Ovary (tissue), 9 donors: ENCODE data around the gene COX8A. TPM values are rescaled to one million over a fixed set of nuclear protein-coding genes. Genes with fewer than 3 reads are reported as not detected.

Experiments
- DNase-seq, 5 donors: peaks; one replicate each; pipeline ENCODE4 v3.0.0-alpha.2; 2019 to 2020
- H3K27ac ChIP-seq, 2 donors: fragments of 200-600 bp; one replicate each; pipeline versions ENCODE4 v1.5.1 to v1.8.0; 2019 to 2022
- H3K27me3 ChIP-seq: fragments of 200-600 bp; one replicate; pipeline ENCODE4 v1.8.0; 2022
- H3K36me3 ChIP-seq: fragments of 200-600 bp; sonication (generic); one replicate; pipeline ENCODE4 v1.5.1; 2019
- H3K4me1 ChIP-seq: one replicate; pipeline ENCODE4 v1.8.1; 2013; ENCODE audit warnings: mild to moderate bottlenecking, moderate library complexity; ENCODE audit not compliant: insufficient read depth
- H3K4me3 ChIP-seq: fragments of 200-600 bp; sonication (generic); one replicate; pipeline ENCODE4 v1.5.1; 2017
- H3K9me3 ChIP-seq, 2 donors: fragments of 200-600 bp in 1 of 2; sonication (generic) in 1 of 2; one replicate each; pipeline versions ENCODE4 v1.5.1 to v1.8.1; 2013 to 2019; ENCODE audit warnings: mild to moderate bottlenecking in 1 of 2, moderate library complexity in 1 of 2
- CTCF ChIP-seq, 3 donors: fragments of 450-650 bp in 2 of 3; fragments of 200-600 bp in 1 of 3; IDR thresholded peaks; one replicate each; pipeline versions ENCODE4 v1.5.1 to v1.8.0; 2016 to 2022; ENCODE audit warnings: antibody characterized with exemption in 3 of 3, mild to moderate bottlenecking in 1 of 3
- EP300 ChIP-seq: sonication (generic); formaldehyde crosslinking; IDR thresholded peaks from one replicate; pipeline ENCODE4 v1.6.1; 2017; ENCODE audit warnings: antibody characterized with exemption
- POLR2A ChIP-seq: fragments of 450-650 bp; IDR thresholded peaks from one replicate; pipeline ENCODE4 v1.6.1; 2017; ENCODE audit warnings: antibody characterized with exemption, mild to moderate bottlenecking, moderate library complexity
- whole genome bisulfite sequencing, 3 donors: extraction: QIAGEN DNeasy Blood & Tissue Kit in 1 of 3; methylation state at CpG; one replicate each; pipeline versions ENCODE4 v1.1.5 to v1.1.7; 2013 to 2017; 5-methylcytosine and 5-hydroxymethylcytosine counted together
- intact Hi-C, 4 donors: fragments of 100-400 bp; cut with DNase I; formaldehyde crosslinking; loops; one replicate each; pipeline versions ENCODE4 v1.11.0 to v1.15.1; 2022 to 2023
- polyA plus RNA-seq, 2 donors: library from polyadenylated mRNA; stranded (reverse); fragments of 200-250 nt in 1 of 2; fragments of 350-450 nt in 1 of 2; fragmentation: Illumina TruSeq in 1 of 2; extraction: RNeasy Lipid Tissue Mini Kit (QIAGEN cat#74804) in 1 of 2; gene quantifications; one replicate each; pipeline ENCODE4 v1.2.3, GENCODE V29; 2013 to 2014
- total RNA-seq, 7 donors: library from RNA; depleted of rRNA in 2 of 7; stranded (reverse); fragments of >200 nt in 2 of 7; fragmentation: NEBNext Ultra II Directional in 3 of 7; extraction: Animal tissue kit (Norgen Biotek cat#: 25700) in 3 of 7; gene quantifications; one replicate each; pipeline versions ENCODE4 v1.1.0 to v1.2.4, GENCODE V29; 2016 to 2023
- donor health status: DM: no; HTN: no; CAD: no; lungs with moderate emphysema.
- donor health status: DM: no; HTN: no; CAD: no.
- donor health status: Bipolar disorder and iron deficiency.
- donor health status: DM: yes; HTN: yes; CAD: no.
- donor health status: DM: no; HTN: no; CAD: no.
- donor health status: DM: yes; HTN: yes; CAD: no.

The COX8A gene
- total and polyA plus RNA-seq, 9 donors: 64.8 to 438 (median 222) TPM

- TF ChIP-seq CTCF (IDR thresholded peaks at IDR 0.05) (no peak), EP300 (no peak), POLR2A (no peak)
- H3K27ac ChIP-seq: no peak overlapping the region
- intact Hi-C loops: no loop called here
Observed at GRCh38 chr11:64013141-64013896, 38.9 kb downstream of the COX8A start.

GRCh38 chr11:64014356-64014755, 39.9 kb downstream of the COX8A start:
- H3K4me3 ChIP-seq: no peak overlapping the region
- H3K27me3 ChIP-seq: no peaks in the 10 kb centered on the region
- DNase-seq: no peak
- no peaks in the 10 kb centered on the region for H3K4me1 ChIP-seq
- no peak for TF ChIP-seq CTCF (IDR thresholded peaks at IDR 0.05)
- no peak for TF ChIP-seq EP300
- no peak for TF ChIP-seq POLR2A
- no peaks in the 10 kb centered on the region for H3K9me3 ChIP-seq
- 75 to 84% (median 79%) methylated on average over 11 of the region's 11 CpGs for WGBS, 3 donors
- intact Hi-C loops: no loop called here
- no peak overlapping the region for H3K27ac ChIP-seq
- H3K36me3 ChIP-seq: no peaks in the 10 kb centered on the region

More at GRCh38 chr11:64013141-64013896, 38.9 kb downstream of the COX8A start:
- no peaks in the 10 kb centered on the region for H3K9me3 ChIP-seq
- WGBS, 3 donors: 83 to 87% (median 87%) methylated on average over 16 of the region's 16 CpGs
- no peaks in the 10 kb centered on the region for H3K4me1 ChIP-seq
- no peak for DNase-seq
- H3K4me3 ChIP-seq: no peak overlapping the region
- no peaks in the 10 kb centered on the region for H3K36me3 ChIP-seq
- no peaks in the 10 kb centered on the region for H3K27me3 ChIP-seq

GRCh38 chr11:64015510-64015909, 41.1 kb downstream of the COX8A start:
- WGBS, 3 donors: 83 to 89% (median 87%) methylated on average over 17 to 20 of the region's 20 CpGs
- no peak for TF ChIP-seq POLR2A
- no peak for TF ChIP-seq EP300
- Histone ChIP-seq H3K4me1 (no peaks in the 10 kb centered on the region), H3K27ac (no peak overlapping the region), H3K36me3 (no peaks in the 10 kb centered on the region), H3K9me3 (no peaks in the 10 kb centered on the region), H3K27me3 (no peaks in the 10 kb centered on the region), H3K4me3 (no peak overlapping the region)
- no peak for DNase-seq
- intact Hi-C loops: no loop called here

- 87% methylated on average over 35 of the region's 35 CpGs for WGBS, 3 donors
- H3K4me1 ChIP-seq: no peaks in the 10 kb centered on the region
- DNase-seq: no peak
- TF ChIP-seq POLR2A (no peak), CTCF (IDR thresholded peaks at IDR 0.05) (no peak), EP300 (no peak)
- intact Hi-C loops: no loop called here
- no peaks in the 10 kb centered on the region for H3K9me3 ChIP-seq
- no peaks in the 10 kb centered on the region for H3K27me3 ChIP-seq
- H3K36me3 ChIP-seq: no peaks in the 10 kb centered on the region
- no peak overlapping the region for H3K4me3 ChIP-seq
- H3K27ac ChIP-seq: no peak overlapping the region
Observed at GRCh38 chr11:64015935-64016845, 41.8 kb downstream of the COX8A start.

- no peaks in the 10 kb centered on the region for H3K9me3 ChIP-seq
- intact Hi-C loops: no loop called here
- no peaks in the 10 kb centered on the region for H3K36me3 ChIP-seq
- WGBS, 3 donors: 71 to 88% (median 81%) methylated on average over 7 of the region's 7 CpGs
- no peak overlapping the region for H3K4me3 ChIP-seq
- TF ChIP-seq EP300 (no peak), CTCF (IDR thresholded peaks at IDR 0.05) (no peak), POLR2A (no peak)
- no peaks in the 10 kb centered on the region for H3K4me1 ChIP-seq
- no peak overlapping the region for H3K27ac ChIP-seq
- no peaks in the 10 kb centered on the region for H3K27me3 ChIP-seq
- DNase-seq: no peak
Observed at GRCh38 chr11:64017945-64018224, 43.5 kb downstream of the COX8A start.
